GM12878 (cell line): ENCODE measurements around the gene S100A3. TPM values are rescaled to one million over a fixed set of nuclear protein-coding genes. Genes with fewer than 3 reads are reported as not detected.

Source experiments
- ATAC-seq: fragments of 200-7000 bp; cut with Tn5 transposase; 3 replicates; pipeline ENCODE4 v1.9.1; 2020; ENCODE audit warnings: mild to moderate bottlenecking, moderate library complexity
- BruUV-seq: library from RNA; stranded (reverse); fragments of 400-500 nt; replicated peaks from 2 replicates; lab custom pipeline; 2021; lab: Mats Ljungman, UMichigan
- CTCF ChIA-PET: fragments of 300-600 bp; sonication (Branson Sonifier 250); formaldehyde crosslinking; extraction: SDS; loops from one replicate; lab custom pipeline; 2021; ENCODE audit warnings: inconsistent platforms; lab: Yijun Ruan, JAX
- POLR2A ChIA-PET: fragments of 350-600 bp; formaldehyde crosslinking; extraction: SDS; loops from one replicate; lab custom pipeline; 2021; ENCODE audit warnings: inconsistent platforms; lab: Charles Lee
- RAD21 ChIA-PET: fragments of 300-600 bp; sonication (Branson Sonifier 250); formaldehyde crosslinking; loops from one replicate; lab custom pipeline; 2023; ENCODE audit warnings: antibody characterized with exemption; ENCODE audit not compliant: unreplicated experiment; lab: Charles Lee
- SMC1A ChIA-PET: fragments of 300-600 bp; sonication (Branson Sonifier 250); formaldehyde crosslinking; loops from one replicate; lab custom pipeline; 2023; ENCODE audit not compliant: unreplicated experiment, uncharacterized antibody; lab: Charles Lee
- DNase-seq: peaks from one replicate; pipeline ENCODE4 v3.0.0-alpha.2; 2011; ENCODE audit warnings: low read depth, low spot score
- FAIRE-seq: peaks from 3 replicates; lab custom pipeline; 2011; peaks lifted over from hg19 to GRCh38; lab: Jason Lieb, UNC
- H2AFZ ChIP-seq: 2 replicates; pipeline ENCODE4 v1.6.0; 2011; ENCODE audit warnings: low read depth, low read length, control low read depth; ENCODE audit not compliant: control insufficient read depth
- H3K27ac ChIP-seq: 2 replicates; pipeline ENCODE4 v1.5.1; 2011; ENCODE audit warnings: control low read depth; ENCODE audit not compliant: control insufficient read depth, insufficient read depth
- H3K27me3 ChIP-seq, 2 experiments: replicated peaks in 1 of 2; 2 replicates each; pipeline versions ENCODE4 v1.6.0 to v1.6.1; 2011; ENCODE audit warnings: low read length in 1 of 2; ENCODE audit not compliant: control insufficient read depth in 2 of 2, insufficient read depth in 2 of 2
- H3K36me3 ChIP-seq, 2 experiments: 2 replicates each; pipeline ENCODE4 v1.5.1; 2011; ENCODE audit warnings: low read length in 1 of 2; ENCODE audit not compliant: control insufficient read depth in 2 of 2, insufficient read depth in 2 of 2
- H3K4me1 ChIP-seq: 2 replicates; pipeline ENCODE4 v1.6.1; 2011; ENCODE audit warnings: mild to moderate bottlenecking, low read length, moderate library complexity, mixed read lengths; ENCODE audit not compliant: control insufficient read depth, insufficient read depth
- H3K4me2 ChIP-seq: 2 replicates; pipeline ENCODE4 v1.6.0; 2011; ENCODE audit warnings: control low read depth; ENCODE audit not compliant: control insufficient read depth, insufficient read depth
- H3K4me3 ChIP-seq: fragments of 200-600 bp; sonication (generic); 2 replicates; pipeline ENCODE4 v1.5.1; 2016
- H3K79me2 ChIP-seq: 2 replicates; pipeline ENCODE4 v1.6.0; 2011; ENCODE audit warnings: low read length; ENCODE audit not compliant: control insufficient read depth, insufficient read depth
- H3K9ac ChIP-seq: 2 replicates; pipeline ENCODE4 v1.8.0; 2011; ENCODE audit warnings: low read length, control low read depth, mixed read lengths; ENCODE audit not compliant: control insufficient read depth, insufficient read depth
- H3K9me3 ChIP-seq: replicated peaks from 3 replicates; pipeline ENCODE4 v1.5.1; 2011; ENCODE audit warnings: mild to moderate bottlenecking, low read length; ENCODE audit not compliant: control insufficient read depth, insufficient read depth
- H4K20me1 ChIP-seq: 2 replicates; pipeline ENCODE4 v1.6.0; 2011; ENCODE audit not compliant: control insufficient read depth, insufficient read depth
- ATF2 ChIP-seq: IDR thresholded peaks from 2 replicates; pipeline ENCODE4 v1.6.1; 2012; ENCODE audit warnings: low read length, inconsistent platforms
- BCL3 ChIP-seq: IDR thresholded peaks from 2 replicates; pipeline ENCODE4 v1.6.1; 2011; ENCODE audit warnings: borderline replicate concordance, low read depth, mild to moderate bottlenecking, moderate library complexity, low read length; ENCODE audit not compliant: insufficient read depth, poor library complexity, severe bottlenecking
- CHD2 ChIP-seq: IDR thresholded peaks from 2 replicates; pipeline ENCODE4 v1.6.1; 2011; ENCODE audit warnings: low read depth, low read length, improper control_type of control experiment, borderline replicate concordance
- ETV6 ChIP-seq, 2 experiments: fragments of 450-650 bp in 1 of 2; IDR thresholded peaks in 1 of 2; conservative IDR thresholded peaks in 1 of 2; 2 replicates each; pipeline ENCODE4 v1.6.1; 2014; ENCODE audit warnings: antibody characterized with exemption in 1 of 2, borderline replicate concordance in 1 of 2, low read depth in 1 of 2, mild to moderate bottlenecking in 1 of 2, moderate library complexity in 1 of 2
- JUNB ChIP-seq: IDR thresholded peaks from 2 replicates; pipeline ENCODE4 v1.6.1; 2016; ENCODE audit warnings: antibody characterized with exemption, mild to moderate bottlenecking
- LARP7 ChIP-seq: fragments of 450-650 bp; IDR thresholded peaks from 2 replicates; pipeline ENCODE4 v1.6.1; 2017; ENCODE audit warnings: mild to moderate bottlenecking
- ZBTB11 ChIP-seq: fragments of 450-650 bp; formaldehyde crosslinking; IDR thresholded peaks from 2 replicates; pipeline ENCODE4 v1.5.0; 2022; ENCODE audit warnings: mild to moderate bottlenecking, missing genetic modification characterization
- ZNF687 ChIP-seq: fragments of 450-650 bp; IDR thresholded peaks from 2 replicates; pipeline ENCODE4 v1.6.1; 2017; ENCODE audit warnings: mild to moderate bottlenecking, moderate library complexity
- WGBS: methylation state at CpG from one replicate; pipeline ENCODE4 v1.1.6; 2016; ENCODE audit warnings: low lambda C conversion rate; ENCODE audit not compliant: insufficient replicate concordance, insufficient coverage; ENCODE audit errors: missing lambda C conversion rate; 5-methylcytosine and 5-hydroxymethylcytosine counted together
- in situ Hi-C: fragments of 300-500 bp; cut with MboI; formaldehyde crosslinking; loops from 9 replicates; pipeline ENCODE4 v1.14.3; 2018; ENCODE audit warnings: mixed read lengths
- intact Hi-C: fragments of 100-400 bp; cut with micrococcal nuclease; formaldehyde crosslinking; loops from one replicate; pipeline ENCODE4 v1.14.2; 2022; ENCODE audit not compliant: unreplicated experiment
- polyA plus RNA-seq, 11 experiments: library from polyadenylated mRNA; depleted of rRNA in 4 of 11; unstranded in 6 of 11; stranded (reverse) in 5 of 11; fragments of >200 nt; fragmentation: Nextera tagmentation in 4 of 11; fragmentation: Illumina TruSeq in 1 of 11; extraction: Ambion mirVana in 4 of 11; extraction: Trizol in 1 of 11; gene quantifications; 1 replicate in 1 of 11; 2 replicates in 10 of 11; pipeline versions ENCODE4 v1.2.1 to v1.2.3, GENCODE V29; 2011 to 2016; ENCODE audit warnings: inconsistent platforms in 2 of 11, missing spikeins in 2 of 11, low read depth in 1 of 11
- total RNA-seq, 4 experiments: library from RNA; depleted of rRNA in 3 of 4; stranded (reverse); fragments of >200 nt in 3 of 4; fragmentation: Illumina TruSeq in 1 of 4; extraction: Trizol in 1 of 4; gene quantifications; 2 replicates each; pipeline versions ENCODE4 v1.2.1 to v1.2.3, GENCODE V29; 2013 to 2021
- TF ChIP-seq, protein P1 (sequence below): fragments of 450-650 bp; IDR thresholded peaks from 2 replicates; pipeline ENCODE4 v1.6.1; 2017; ENCODE audit warnings: low read depth, mild to moderate bottlenecking, moderate library complexity

S100A3 gene
- total and polyA plus RNA-seq, 10 of the 15 experiments (the other 5 are each of a cell fraction or from before 2014, with no cell fraction given) = 0.32 to 0.45 TPM; not detected in 8

GRCh38 chr1:153550398-153550758, 1.3 kb upstream of the S100A3 start:
- Histone ChIP-seq H3K27me3 (no peaks in the 10 kb centered on the region), H3K4me2 (no peak overlapping the region), H2AFZ (no peak overlapping the region), H3K27ac (no peak overlapping the region), H3K36me3 (no peaks in the 10 kb centered on the region), H3K4me1 (peaks cover 5% of the 10 kb centered on the region), H4K20me1 (no peaks in the 10 kb centered on the region), H3K9me3 (no peaks in the 10 kb centered on the region), H3K9ac (no peak overlapping the region), H3K4me3 (no peak overlapping the region), H3K79me2 (no peaks in the 10 kb centered on the region)
- ATAC-seq (no peak), DNase-seq (no peak), FAIRE-seq (no peak)
- ChIA-PET SMC1A (interaction anchor here (0.8 to 2.5 kb wide), 3 partner anchors 15 to 40 kb away, joined by 3 to 15 read pairs (median 3); partner anchors contain the start of gene S100A6), CTCF (interaction anchor here (0.8 to 3.4 kb wide), 6 partner anchors 11 to 39 kb away, joined by 3 to 27 read pairs (median 4); no protein-coding TSS in a partner anchor), RAD21 (interaction anchor here (1.4 kb wide), 2 partner anchors 15 to 16 kb away, joined by 5 to 6 read pairs; partner anchors contain the start of genes S100A2 and S100A6), POLR2A (interaction anchor here (2.2 kb wide), 1 partner anchor 15 kb away, joined by 6 read pairs; the partner anchor contains the start of gene S100A2)
- in situ Hi-C loops (no loop called here), intact Hi-C loops (no loop called here)
- 37% methylated on average over 4 of the region's 4 CpGs for WGBS
- no TSS peak for BruUV-seq
- no peak for TF ChIP-seq LARP7
- TF ChIP-seq CHD2 = no peak
- no peak for TF ChIP-seq JUNB
- no peak for TF ChIP-seq ZNF687
- TF ChIP-seq, protein P1, sequence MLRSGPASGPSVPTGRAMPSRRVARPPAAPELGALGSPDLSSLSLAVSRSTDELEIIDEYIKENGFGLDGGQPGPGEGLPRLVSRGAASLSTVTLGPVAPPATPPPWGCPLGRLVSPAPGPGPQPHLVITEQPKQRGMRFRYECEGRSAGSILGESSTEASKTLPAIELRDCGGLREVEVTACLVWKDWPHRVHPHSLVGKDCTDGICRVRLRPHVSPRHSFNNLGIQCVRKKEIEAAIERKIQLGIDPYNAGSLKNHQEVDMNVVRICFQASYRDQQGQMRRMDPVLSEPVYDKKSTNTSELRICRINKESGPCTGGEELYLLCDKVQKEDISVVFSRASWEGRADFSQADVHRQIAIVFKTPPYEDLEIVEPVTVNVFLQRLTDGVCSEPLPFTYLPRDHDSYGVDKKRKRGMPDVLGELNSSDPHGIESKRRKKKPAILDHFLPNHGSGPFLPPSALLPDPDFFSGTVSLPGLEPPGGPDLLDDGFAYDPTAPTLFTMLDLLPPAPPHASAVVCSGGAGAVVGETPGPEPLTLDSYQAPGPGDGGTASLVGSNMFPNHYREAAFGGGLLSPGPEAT = no peak
- TF ChIP-seq BCL3 = no peak
- no peak for TF ChIP-seq ETV6 (conservative IDR thresholded peaks at IDR 0.05 in 1 of 2, IDR thresholded peaks at IDR 0.05 in 1 of 2; ENCODE audit: borderline replicate concordance in 1 of 2, low read depth in 1 of 2)
- TF ChIP-seq ATF2 = no peak
- TF ChIP-seq ZBTB11 = no peak
